ENCODE data around the gene MUC5B. TPM values are rescaled to one million over a fixed set of nuclear protein-coding genes. Genes with fewer than 3 reads are reported as not detected.
"Not testable (repeated sequence)": the region's sequence is repeated elsewhere in the genome, so short reads cannot be mapped to it uniquely, and the experiment has no call there.

Gene MUC5B
- total RNA-seq, 1 donor from 2014 or later, result not detected

DNA sequence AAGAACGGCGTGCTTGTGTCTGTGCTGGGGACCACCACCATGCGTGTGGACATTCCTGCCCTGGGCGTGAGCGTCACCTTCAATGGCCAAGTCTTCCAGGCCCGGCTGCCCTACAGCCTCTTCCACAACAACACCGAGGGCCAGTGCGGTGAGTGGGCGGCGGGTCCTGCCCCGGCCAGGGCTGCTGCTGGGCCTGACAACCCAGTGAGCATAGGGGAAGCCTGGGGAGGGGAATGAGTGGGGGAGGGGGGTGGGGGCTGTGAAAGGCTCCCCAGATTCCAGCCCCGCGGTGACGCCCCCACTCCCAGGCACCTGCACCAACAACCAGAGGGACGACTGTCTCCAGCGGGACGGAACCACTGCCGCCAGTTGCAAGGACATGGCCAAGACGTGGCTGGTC is 31.9 kb downstream of the MUC5B start:
- ATAC-seq (no peak), DNase-seq (no peak)
- intact Hi-C loops (cut with micrococcal nuclease), result no loop called here

- DNase-seq (no peak), ATAC-seq (no peak)
- intact Hi-C loops (cut with micrococcal nuclease), result no loop called here
Observed at GRCh38 chr11:1255151-1255550, 32.3 kb downstream of the MUC5B start.

DNA sequence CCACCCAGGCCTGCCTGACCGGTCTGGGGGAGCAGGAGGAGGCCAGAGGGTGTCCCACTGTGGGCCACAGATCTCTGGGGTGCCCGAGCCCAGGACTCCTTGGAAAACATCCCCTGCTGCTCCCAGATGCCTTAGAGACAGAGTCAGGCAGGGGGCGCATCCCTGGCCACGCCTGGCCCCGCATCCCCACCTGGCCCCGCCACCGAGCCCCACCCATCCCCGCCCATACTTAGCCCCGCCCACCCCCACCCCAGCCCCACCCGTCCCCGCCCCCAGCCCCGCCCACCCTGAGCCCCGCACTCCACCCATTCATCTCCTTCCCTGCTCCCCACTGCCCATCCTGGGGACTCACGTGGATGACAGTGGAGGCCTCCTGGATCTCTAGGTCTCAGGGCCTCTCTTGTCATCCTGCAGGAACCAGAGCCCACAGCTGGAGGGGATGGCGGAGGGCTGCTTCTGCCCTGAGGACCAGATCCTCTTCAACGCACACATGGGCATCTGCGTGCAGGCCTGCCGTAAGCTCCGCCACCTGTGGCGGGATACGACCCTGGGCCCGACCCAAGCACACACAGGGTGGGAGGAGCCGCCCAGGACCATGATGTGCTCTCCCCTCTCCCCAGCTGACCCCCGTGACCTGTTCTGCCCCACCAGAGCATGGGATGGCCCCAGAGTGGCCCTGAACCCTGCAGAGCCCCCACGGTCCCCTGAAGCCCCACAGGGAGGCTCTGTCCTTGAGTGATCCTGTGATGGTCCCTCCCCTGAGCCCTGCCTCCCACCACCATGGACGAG is 33.6 kb downstream of the MUC5B start:
- DNase-seq (no peak), ATAC-seq (no peak)
- intact Hi-C loops (cut with micrococcal nuclease), result no loop called here

DNA sequence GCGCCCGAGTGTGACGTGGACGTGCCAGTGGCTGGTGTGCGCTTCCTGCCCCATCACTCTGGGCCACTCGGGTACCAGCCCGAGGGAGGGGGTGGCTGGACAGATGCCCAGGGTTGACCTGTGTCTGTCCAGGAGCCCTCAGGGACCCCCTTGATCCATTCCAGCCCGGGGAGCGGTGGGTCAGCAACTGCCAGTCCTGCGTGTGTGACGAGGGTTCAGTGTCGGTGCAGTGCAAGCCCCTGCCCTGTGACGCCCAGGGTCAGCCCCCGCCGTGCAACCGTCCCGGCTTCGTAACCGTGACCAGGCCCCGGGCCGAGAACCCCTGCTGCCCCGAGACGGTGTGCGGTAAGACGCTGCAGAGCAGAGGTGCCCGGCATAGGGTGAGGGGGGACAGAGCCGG is 34.5 kb downstream of the MUC5B start:
- DNase-seq, result no peak
- intact Hi-C loops (cut with micrococcal nuclease), result no loop called here
- no peak for ATAC-seq

GRCh38 chr11:1257916-1258315 is 35.0 kb downstream of the MUC5B start:
- DNase-seq (no peak), ATAC-seq (no peak)

DNA sequence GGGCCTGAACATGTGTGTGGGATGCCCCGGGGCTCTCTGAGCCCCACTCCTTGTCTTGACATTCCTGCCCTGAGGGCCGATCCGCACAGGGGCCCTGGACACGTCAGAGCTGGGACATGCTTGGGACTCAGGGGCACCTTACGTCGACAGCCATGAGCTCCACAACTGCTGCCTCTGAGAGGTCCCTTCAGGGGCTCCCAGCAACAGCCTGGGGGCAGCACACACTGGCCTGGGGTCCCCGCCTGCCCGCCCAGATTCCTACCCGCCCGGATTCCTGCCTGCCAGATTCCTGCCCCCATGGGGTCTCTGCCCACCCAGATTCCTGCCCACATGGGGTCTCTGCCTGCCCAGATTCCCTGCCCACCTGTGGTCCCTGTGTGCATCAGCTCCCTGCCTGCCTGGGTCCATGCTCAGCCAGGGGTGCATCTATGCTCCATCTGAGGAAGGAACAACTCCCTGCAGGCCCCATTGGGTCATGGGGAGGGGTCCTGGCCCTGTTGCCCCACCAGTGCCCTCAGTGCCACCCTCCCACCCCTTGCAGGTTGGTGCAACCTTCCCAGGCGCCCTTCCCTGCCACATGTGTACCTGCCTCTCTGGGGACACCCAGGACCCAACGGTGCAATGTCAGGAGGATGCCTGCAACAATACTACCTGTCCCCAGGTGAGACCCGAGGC is 35.7 kb downstream of the MUC5B start:
- peak; percentile 6 for DNase-seq

More at GRCh38 chr11:1257916-1258315, 35.0 kb downstream of the MUC5B start:
- intact Hi-C loops (cut with micrococcal nuclease), result no loop called here

GRCh38 chr11:1259076-1259461 is 36.2 kb downstream of the MUC5B start:
- DNase-seq (no peak), ATAC-seq (no peak)
- intact Hi-C loops (cut with micrococcal nuclease), result no loop called here

More for the DNA sequence above, 35.7 kb downstream of the MUC5B start:
- ATAC-seq, result no peak
- intact Hi-C loops (cut with micrococcal nuclease), result no loop called here

DNA sequence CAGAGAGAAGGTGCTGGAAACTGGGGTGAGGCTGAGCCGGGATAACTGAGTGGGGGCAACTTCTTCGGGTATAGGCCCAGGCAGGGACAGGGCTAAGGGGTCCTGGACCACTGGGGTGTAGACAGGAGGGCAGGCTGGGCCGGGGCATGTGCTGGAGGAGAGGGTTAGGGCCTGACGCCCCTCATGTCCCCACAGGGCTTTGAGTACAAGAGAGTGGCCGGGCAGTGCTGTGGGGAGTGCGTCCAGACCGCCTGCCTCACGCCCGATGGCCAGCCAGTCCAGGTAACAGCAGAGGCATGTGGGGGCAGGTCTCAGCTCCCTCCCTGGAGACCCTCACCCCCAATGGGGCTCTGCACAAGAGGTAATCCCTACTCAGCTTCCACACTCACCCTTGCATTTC is 36.7 kb downstream of the MUC5B start:
- intact Hi-C loops (cut with micrococcal nuclease), result no loop called here
- ATAC-seq (no peak), DNase-seq (no peak)

GRCh38 chr11:1260023-1260501 is 37.2 kb downstream of the MUC5B start:
- DNase-seq, result no peak
- intact Hi-C loops (cut with micrococcal nuclease), result no loop called here
- ATAC-seq, result no peak

GRCh38 chr11:1260620-1261019 is 37.8 kb downstream of the MUC5B start:
- DNase-seq, result no peak
- intact Hi-C loops (cut with micrococcal nuclease), result no loop called here
- ATAC-seq, result no peak

DNA sequence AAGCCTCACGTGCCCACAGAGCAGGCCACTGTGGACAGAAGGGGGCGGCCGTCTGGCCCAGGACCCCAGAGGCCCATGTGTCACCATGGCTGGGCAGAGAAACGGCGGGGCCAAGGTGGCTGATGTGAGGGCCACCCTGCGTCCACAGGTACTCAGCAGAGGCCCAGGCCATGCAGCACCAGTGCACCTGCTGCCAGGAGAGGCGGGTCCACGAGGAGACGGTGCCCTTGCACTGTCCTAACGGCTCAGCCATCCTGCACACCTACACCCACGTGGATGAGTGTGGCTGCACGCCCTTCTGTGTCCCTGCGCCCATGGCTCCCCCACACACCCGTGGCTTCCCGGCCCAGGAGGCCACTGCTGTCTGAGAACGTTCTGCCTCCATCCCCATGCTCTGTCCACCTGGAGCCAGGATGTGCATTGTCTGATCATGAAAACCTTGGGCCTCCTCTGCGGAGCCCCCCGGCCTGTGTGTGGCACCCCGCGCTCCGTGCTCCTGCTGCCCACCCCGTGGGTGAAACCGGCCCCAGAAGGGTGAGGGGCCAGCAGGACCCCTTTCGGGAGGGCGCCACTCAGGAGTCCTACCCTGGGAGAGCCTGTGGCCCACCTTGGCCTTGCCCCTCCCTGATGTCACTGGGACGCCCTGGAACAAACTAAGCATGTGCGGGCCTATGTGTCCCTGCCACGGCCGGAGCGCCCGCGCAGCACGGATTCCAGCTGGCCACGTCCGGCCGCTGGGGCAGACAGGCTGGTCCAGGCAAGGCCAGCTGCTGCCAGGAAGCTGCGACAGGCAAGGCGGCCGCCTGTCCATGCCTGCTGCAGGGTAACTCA is 38.6 kb downstream of the MUC5B start:
- intact Hi-C loops (cut with micrococcal nuclease), result no loop called here
- ATAC-seq, result no peak
- no peak for DNase-seq

GRCh38 chr11:1262172-1263006 is 39.5 kb downstream of the MUC5B start:
- intact Hi-C loops (cut with micrococcal nuclease), result no loop called here
- DNase-seq (peak; percentile 92), ATAC-seq (peak; percentile 95)

GRCh38 chr11:1263010-1263409 is 40.1 kb downstream of the MUC5B start:
- intact Hi-C loops (cut with micrococcal nuclease), result no loop called here
- peak; percentile 9 for ATAC-seq
- DNase-seq, result peak; percentile 28

GRCh38 chr11:1264444-1264843 is 41.6 kb downstream of the MUC5B start:
- DNase-seq; intact Hi-C loops (cut with micrococcal nuclease); ATAC-seq: not testable (repeated sequence)

DNA sequence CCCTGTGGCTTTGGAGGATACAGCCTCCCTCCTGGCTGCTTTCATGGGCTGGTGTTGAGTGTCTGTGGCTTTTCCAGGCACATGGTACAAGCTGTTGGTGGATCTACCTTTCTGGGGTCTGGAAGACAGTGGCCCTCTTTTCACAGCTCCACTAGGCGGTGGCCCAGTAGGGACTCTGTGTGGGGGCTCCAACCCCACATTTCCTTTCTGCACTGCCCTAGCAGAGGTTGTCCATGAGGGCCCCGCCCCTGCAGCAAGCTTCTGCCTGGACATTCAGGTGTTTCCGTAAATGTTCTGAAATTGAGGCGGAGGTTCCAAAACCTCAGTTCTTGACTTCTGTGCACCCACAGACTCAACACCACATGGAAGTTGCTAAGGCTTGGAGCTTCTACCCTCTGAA is 42.6 kb downstream of the MUC5B start:
- intact Hi-C loops (cut with micrococcal nuclease); ATAC-seq: not testable (repeated sequence)

GRCh38 chr11:1266976-1267375 is 44.1 kb downstream of the MUC5B start:
- ATAC-seq; DNase-seq; intact Hi-C loops (cut with micrococcal nuclease): not testable (repeated sequence)

More for the DNA sequence above, 42.6 kb downstream of the MUC5B start:
- peak; percentile 6 for DNase-seq

GRCh38 chr11:1267441-1268100 is 44.7 kb downstream of the MUC5B start:
- ATAC-seq (peak; percentile 63), DNase-seq (peak; percentile 67)
- intact Hi-C loops (cut with micrococcal nuclease), result no loop called here

- DNase-seq, result peak; percentile 14
- no peak for ATAC-seq
- intact Hi-C loops (cut with micrococcal nuclease), result no loop called here
Observed at GRCh38 chr11:1269957-1270356, 47.1 kb downstream of the MUC5B start.
